GM18505 (cell line): ENCODE data around the gene SMARCD3.

Experiments used
- ATAC-seq: cut with Tn5 transposase; IDR thresholded peaks from one replicate; pipeline ENCODE4 v1.9.1; 2021; ENCODE audit not compliant: unreplicated experiment
- POLR2A ChIP-seq: IDR thresholded peaks from 4 replicates; pipeline ENCODE4 v1.6.1; 2011; ENCODE audit warnings: borderline replicate concordance; ENCODE audit not compliant: insufficient read depth, insufficient read length; ENCODE audit errors: extremely low read depth

The SMARCD3 gene

DNA sequence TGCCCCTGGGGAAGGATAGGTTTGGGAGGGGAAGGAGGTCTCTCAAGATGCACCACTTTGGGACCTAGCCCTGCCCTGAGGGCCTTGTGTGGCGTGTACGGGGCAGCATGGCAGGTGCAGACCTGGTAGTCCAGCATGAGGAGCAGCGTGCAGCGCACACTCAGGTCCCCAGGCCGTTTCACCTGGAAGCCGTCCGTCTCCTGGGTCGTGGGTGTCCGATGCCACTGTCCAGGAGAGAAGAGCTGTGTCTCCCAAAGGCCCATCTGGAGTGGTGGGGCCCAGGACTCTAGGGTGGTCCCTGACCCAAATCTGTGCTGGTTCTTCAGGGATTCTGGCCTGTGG, 6.8 kb downstream of the SMARCD3 start:
- no peak for TF ChIP-seq POLR2A
- no peak for ATAC-seq

DNA sequence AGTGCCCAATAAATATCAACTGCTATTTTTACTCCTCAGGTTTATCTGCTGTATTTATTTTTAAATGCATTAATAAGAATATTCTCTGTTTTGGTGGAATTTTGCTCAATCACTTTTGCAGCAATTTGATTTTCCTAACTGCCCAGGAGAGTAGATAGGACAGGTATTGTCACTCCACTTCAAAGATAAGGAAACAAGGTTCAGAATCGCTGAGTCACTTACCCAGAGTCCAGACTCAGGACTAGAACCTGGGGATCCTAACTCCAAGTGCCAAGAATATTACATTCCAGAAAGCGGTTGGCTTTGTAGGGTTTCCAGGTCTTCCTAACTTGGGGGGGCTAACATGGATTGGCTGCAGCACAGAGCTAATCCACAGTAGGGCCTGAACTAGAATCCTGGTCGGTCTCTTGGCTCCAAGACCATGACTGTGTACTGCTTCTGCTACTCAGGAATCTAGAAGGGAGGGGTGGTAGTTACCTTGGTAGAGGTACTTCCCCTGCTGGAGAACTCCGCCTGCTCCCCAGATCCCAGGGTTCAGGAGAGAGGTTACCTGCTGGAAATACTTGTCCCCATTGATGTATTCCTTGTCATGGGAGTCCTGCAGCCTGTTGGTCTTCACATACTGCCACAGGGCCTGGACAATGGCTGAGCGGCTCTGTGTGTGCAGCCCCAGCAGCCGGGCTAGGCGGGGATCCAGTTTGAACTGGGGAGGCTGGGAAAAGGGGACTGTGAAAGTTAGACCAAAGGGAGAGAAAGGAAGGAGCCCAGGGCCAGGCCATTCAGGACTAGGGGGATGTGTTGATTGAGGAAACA, 7.3 kb downstream of the SMARCD3 start:
- no peak for ATAC-seq
- no peak for TF ChIP-seq POLR2A

DNA sequence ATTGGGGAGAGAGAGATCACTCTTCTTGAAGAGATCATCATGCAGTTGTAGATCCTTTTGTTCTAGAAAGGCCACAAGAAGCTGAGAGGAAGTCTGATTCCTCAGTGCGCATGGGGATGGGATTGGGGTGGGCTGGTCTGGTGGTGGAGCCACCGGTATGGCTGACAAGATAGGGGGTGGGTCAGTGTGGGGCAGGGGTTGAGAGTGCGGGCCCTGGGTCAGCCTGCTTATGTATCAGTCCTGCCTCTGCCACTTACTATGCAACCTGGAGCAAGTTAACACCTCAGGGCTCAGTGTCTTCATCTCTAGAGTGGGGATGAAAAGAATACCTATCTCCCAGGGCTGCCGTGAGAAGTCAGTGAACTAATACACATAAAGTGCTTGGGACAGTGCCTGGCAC, 8.0 kb downstream of the SMARCD3 start:
- no peak for ATAC-seq
- no peak for TF ChIP-seq POLR2A

DNA sequence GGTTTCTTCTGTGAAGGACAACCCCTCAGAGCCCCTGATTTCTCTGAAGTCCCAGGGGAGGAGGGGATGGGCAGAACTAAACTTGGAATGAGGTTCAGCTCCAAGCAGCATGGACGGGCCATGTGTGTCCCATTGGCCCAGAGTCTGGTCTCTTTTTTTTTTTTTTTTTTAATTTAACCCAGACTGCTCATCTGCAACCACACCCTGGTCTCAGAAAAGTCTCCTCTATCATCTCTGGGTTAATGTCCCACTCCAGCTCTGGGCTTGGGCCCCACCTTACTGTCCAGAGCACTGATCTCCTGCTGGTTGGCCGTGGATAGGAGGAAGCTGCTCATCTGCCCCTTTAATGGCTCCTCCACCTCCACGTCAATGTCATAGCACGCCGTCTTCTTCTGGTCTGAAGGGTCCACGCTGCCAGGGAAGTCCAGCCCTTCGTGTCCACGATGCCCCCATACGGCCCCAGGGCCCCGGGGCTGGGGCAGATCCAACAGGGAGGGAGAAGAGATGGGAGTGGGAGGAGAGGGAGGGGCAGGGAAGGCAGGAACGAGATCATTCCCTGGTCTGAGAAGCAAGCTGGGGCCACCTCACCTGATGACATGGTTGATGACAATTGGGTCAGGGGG, 8.5 kb downstream of the SMARCD3 start:
- TF ChIP-seq POLR2A, result no peak

DNA sequence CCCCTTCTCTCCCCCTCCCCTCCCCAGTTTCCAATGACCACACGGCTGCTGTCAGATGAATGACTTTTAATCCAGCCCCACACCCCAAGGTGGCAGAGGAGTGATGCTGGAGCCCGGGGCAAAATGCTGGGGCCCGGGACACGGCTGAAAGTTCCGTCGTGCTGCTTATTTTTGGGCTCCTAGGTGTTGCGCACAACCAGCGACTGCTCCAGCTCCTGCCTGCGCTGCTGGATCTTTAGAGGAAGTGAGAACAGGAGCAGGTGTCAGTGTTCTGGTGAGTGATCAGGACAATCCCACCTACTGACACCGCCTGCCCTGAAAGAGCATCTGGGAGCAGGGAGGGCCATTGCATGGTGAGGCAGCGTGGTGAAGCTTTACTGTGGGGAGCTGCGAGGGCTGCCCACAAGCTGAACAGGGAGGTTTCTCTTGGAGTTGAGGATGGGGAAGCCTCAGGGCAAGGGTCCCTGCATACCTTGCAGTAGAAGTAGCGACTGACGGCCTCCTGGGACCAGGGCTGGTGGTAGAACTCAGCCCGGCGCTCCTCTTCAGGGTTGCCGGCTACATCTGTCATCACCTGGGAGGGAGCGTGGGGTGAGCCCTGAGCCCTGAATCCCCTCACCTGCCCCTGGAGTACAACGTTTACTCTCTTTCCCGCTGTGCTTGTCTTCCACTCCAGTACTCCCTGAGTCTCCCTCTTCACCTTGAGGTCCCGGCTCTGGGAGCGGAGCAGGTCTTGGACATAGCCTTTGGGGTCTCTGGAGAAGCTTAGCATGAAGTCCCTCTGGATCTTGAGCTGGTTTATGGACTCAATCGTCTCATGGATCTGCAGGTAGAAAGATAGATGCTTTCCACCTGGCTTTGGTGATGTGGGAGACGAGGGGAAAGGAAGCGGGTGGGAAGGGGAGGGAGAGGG, 9.3 kb downstream of the SMARCD3 start:
- peak; percentile 42 for TF ChIP-seq POLR2A
- ATAC-seq, result no peak

More for the DNA sequence above, 8.5 kb downstream of the SMARCD3 start:
- no peak for ATAC-seq

DNA sequence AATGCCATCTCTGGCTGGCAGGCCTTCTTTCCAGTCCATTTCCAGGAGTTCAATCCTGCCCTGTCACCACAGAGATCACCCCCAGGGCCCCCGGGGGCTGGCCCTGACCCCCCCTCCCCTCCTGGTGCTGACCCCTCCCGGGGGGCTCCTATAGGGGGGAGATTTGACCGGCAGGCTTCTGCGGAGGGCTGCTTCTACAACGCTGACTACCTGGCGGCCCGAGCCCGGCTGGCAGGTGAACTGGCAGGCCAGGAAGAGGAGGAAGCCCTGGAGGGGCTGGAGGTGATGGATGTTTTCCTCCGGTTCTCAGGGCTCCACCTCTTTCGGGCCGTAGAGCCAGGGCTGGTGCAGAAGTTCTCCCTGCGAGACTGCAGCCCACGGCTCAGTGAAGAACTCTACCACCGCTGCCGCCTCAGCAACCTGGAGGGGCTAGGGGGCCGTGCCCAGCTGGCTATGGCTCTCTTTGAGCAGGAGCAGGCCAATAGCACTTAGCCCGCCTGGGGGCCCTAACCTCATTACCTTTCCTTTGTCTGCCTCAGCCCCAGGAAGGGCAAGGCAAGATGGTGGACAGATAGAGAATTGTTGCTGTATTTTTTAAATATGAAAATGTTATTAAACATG, 10.2 kb downstream of the SMARCD3 start:
- no peak for TF ChIP-seq POLR2A
- no peak for ATAC-seq

DNA sequence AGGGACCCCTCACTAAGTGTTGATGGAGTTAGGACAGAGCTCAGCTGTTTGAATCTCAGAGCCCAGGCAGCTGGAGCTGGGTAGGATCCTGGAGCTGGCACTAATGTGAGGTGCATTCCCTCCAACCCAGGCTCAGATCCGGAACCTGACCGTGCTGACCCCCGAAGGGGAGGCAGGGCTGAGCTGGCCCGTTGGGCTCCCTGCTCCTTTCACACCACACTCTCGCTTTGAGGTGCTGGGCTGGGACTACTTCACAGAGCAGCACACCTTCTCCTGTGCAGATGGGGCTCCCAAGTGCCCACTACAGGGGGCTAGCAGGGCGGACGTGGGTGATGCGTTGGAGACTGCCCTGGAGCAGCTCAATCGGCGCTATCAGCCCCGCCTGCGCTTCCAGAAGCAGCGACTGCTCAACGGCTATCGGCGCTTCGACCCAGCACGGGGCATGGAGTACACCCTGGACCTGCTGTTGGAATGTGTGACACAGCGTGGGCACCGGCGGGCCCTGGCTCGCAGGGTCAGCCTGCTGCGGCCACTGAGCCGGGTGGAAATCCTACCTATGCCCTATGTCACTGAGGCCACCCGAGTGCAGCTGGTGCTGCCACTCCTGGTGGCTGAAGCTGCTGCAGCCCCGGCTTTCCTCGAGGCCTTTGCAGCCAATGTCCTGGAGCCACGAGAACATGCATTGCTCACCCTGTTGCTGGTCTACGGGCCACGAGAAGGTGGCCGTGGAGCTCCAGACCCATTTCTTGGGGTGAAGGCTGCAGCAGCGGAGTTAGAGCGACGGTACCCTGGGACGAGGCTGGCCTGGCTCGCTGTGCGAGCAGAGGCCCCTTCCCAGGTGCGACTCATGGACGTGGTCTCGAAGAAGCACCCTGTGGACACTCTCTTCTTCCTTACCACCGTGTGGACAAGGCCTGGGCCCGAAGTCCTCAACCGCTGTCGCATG, 11.0 kb downstream of the SMARCD3 start:
- TF ChIP-seq POLR2A, result no peak
- no peak for ATAC-seq

DNA sequence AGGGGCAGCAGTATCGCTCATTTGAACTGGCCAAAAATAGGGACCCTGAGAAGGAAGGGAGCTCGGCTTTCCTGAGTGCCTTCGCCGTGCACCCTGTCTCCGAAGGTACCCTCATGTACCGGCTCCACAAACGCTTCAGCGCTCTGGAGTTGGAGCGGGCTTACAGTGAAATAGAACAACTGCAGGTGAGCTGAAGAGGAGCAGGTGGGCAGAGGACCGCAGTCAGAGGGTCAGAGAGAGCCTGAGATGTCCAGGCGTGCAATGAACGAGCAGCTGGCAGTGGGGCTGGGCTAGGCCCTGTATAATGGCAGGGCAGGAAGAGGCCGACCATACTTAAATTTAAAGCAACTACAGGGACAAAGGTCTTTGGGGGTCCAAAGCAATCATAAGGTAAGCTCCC, 12.1 kb downstream of the SMARCD3 start:
- no peak for TF ChIP-seq POLR2A
- no peak for ATAC-seq

DNA sequence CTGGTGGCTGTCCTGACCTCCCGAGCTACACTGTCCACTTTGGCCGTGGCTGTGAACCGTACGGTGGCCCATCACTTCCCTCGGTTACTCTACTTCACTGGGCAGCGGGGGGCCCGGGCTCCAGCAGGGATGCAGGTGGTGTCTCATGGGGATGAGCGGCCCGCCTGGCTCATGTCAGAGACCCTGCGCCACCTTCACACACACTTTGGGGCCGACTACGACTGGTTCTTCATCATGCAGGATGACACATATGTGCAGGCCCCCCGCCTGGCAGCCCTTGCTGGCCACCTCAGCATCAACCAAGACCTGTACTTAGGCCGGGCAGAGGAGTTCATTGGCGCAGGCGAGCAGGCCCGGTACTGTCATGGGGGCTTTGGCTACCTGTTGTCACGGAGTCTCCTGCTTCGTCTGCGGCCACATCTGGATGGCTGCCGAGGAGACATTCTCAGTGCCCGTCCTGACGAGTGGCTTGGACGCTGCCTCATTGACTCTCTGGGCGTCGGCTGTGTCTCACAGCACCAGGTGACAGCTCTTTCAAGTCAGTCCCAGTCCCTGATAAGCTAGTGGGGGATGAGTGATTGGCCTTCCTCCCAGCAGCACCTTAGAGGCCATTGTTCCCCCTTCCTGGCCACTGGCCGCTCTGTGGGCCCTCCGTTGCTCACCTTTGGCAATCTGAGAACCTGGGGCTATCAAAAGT, 13.3 kb downstream of the SMARCD3 start:
- ATAC-seq, result no peak
- TF ChIP-seq POLR2A, result no peak

DNA sequence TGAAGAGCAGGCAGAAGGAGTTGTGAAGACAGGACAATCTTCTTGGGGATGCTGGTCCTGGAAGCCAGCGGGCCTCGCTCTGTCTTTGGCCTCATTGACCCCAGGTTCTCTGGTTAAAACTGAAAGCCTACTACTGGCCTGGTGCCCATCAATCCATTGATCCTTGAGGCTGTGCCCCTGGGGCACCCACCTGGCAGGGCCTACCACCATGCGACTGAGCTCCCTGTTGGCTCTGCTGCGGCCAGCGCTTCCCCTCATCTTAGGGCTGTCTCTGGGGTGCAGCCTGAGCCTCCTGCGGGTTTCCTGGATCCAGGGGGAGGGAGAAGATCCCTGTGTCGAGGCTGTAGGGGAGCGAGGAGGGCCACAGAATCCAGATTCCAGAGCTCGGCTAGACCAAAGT, 14.7 kb downstream of the SMARCD3 start:
- no peak for TF ChIP-seq POLR2A
- ATAC-seq, result no peak

DNA sequence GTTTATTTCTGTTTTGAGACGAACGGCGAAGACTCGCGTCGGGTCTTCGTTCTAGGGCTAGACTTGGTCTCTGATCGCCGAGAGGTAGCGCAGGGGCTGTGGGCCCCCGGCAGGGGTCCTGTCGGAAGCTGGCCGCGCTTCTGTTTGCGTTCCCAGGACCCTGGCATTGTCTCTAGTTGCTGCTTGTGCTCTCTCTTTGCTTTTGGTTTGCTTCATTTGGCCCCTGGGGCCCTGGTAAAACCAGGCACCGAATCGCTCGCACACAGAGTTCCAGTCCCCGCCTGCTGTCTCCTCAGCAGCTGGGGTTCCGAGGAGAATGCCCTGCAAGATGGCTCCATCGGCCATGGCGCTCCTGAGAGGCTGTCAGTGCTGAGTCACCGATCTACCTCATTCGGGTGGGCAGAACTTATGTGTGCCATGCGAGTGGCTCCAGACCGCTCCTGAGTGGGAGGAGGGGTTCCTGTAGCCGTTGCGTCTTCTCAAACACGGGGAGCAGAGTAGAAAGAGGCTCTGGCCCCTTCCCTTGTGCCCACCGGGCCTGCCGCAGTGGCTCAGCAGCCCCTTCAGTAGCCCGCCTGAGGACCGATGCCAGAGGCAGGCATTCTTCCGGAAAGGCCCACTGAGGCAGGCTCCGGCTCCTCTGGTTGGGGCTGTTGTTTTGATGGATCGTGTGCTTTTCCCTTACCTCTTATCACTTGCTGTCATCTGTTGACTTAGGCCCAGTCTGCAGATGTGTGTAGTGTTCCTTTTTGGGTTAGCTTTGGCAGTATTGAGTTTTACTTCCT, 15.4 kb downstream of the SMARCD3 start:
- TF ChIP-seq POLR2A, result peak; percentile 26
- ATAC-seq, result peak; percentile 31
